Uterus (tissue), 4 donors: ENCODE results near the gene OTUB1. TPM values are rescaled to one million over a fixed set of nuclear protein-coding genes. Genes with fewer than 3 reads are reported as not detected.

Source experiments
- DNase-seq, 2 donors: peaks; one replicate each; pipeline ENCODE4 v3.0.0-alpha.2; 2019 to 2020
- H3K27ac ChIP-seq, 2 donors: fragments of 200-600 bp; sonication (generic); 1 replicate in 1 of 2; 2 replicates in 1 of 2; pipeline ENCODE4 v1.5.1; 2016 to 2018
- H3K27me3 ChIP-seq, 2 donors: fragments of 200-600 bp; sonication (generic); one replicate each; pipeline ENCODE4 v1.5.1; 2018 to 2019; ENCODE audit warnings: control low read depth in 1 of 2
- H3K36me3 ChIP-seq, 2 donors: fragments of 200-600 bp; sonication (generic); one replicate each; pipeline ENCODE4 v1.5.1; 2019; ENCODE audit warnings: control low read depth in 1 of 2
- H3K4me1 ChIP-seq, 2 donors: fragments of 200-600 bp; sonication (generic); one replicate each; pipeline ENCODE4 v1.5.1; 2018 to 2019; ENCODE audit warnings: control low read depth in 1 of 2
- H3K4me3 ChIP-seq, 2 donors: fragments of 200-600 bp; sonication (generic); 1 replicate in 1 of 2; 2 replicates in 1 of 2; pipeline ENCODE4 v1.5.1; 2018 to 2019; ENCODE audit warnings: mild to moderate bottlenecking in 1 of 2
- H3K9me3 ChIP-seq, 2 donors: fragments of 200-600 bp; sonication (generic); one replicate each; pipeline ENCODE4 v1.5.1; 2019; ENCODE audit warnings: control low read depth in 1 of 2
- CTCF ChIP-seq, 4 experiments: fragments of 200-600 bp in 2 of 4; fragments of 450-650 bp in 2 of 4; sonication (generic) in 2 of 4; IDR thresholded peaks; one replicate each; pipeline ENCODE4 v1.5.1; 2016 to 2019; ENCODE audit warnings: antibody characterized with exemption in 4 of 4, mild to moderate bottlenecking in 2 of 4, moderate library complexity in 1 of 4
- POLR2A ChIP-seq, 2 donors: fragments of 450-650 bp; IDR thresholded peaks; one replicate each; pipeline ENCODE4 v1.6.1; 2016; ENCODE audit warnings: antibody characterized with exemption in 2 of 2, mild to moderate bottlenecking in 1 of 2, moderate library complexity in 1 of 2
- intact Hi-C: fragments of 100-400 bp; cut with DNase I; formaldehyde crosslinking; loops from one replicate; pipeline ENCODE4 v1.15.1; 2023; ENCODE audit warnings: low total_unique reads
- total RNA-seq, 4 donors: library from RNA; depleted of rRNA in 3 of 4; stranded (reverse); fragments of >200 nt in 3 of 4; gene quantifications; one replicate each; pipeline versions ENCODE4 v1.1.0 to v1.2.4, GENCODE V29; 2014 to 2023
- donor health status: DM: yes; HTN: yes; CAD: no.

Gene OTUB1
- 10 to 100 TPM; 29.5 to 54.6 (median 45.8) TPM for total RNA-seq

- no peaks in the 10 kb centered on the region for H3K27me3 ChIP-seq
- intact Hi-C loops, result no loop called here
- peaks cover 0 to 7% of the 10 kb centered on the region in 2 donors for H3K4me1 ChIP-seq
- no peak for TF ChIP-seq CTCF (IDR thresholded peaks at IDR 0.05)
- peak; percentile 52 to 56 for TF ChIP-seq POLR2A (IDR thresholded peaks at IDR 0.05)
- peak within 1 kb of the TSS; percentile 78 to 86 for H3K27ac ChIP-seq
- no peaks in the 10 kb centered on the region for H3K36me3 ChIP-seq
- peak within 1 kb of the TSS; percentile 82 to 85 for H3K4me3 ChIP-seq
- no peaks in the 10 kb centered on the region for H3K9me3 ChIP-seq
- DNase-seq, result peak; percentile 87 to 89
Measured at GRCh38 chr11:63986156-63986931, at the start of gene OTUB1. Gene OTUB1 (plus strand): TSS chr11:63986438. CDS start chr11:63986457, 19 bp downstream.

GRCh38 chr11:63937713-63938478, 48.3 kb upstream of the OTUB1 start:
- TF ChIP-seq CTCF (IDR thresholded peaks at IDR 0.05) (no peak), POLR2A (IDR thresholded peaks at IDR 0.05) (no peak)
- no peak for DNase-seq
- intact Hi-C loops, result no loop called here
- Histone ChIP-seq H3K9me3 (no peaks in the 10 kb centered on the region), H3K36me3 (no peaks in the 10 kb centered on the region), H3K27me3 (no peaks in the 10 kb centered on the region), H3K4me1 (no peaks in the 10 kb centered on the region), H3K27ac (peak overlapping the region; percentile 60 to 70), H3K4me3 (peak overlapping the region; percentile 62 to 64)

GRCh38 chr11:63938479-63939396, 47.5 kb upstream of the OTUB1 start, which contains the start of gene NAA40:
Gene NAA40 (plus strand): TSS chr11:63939002. CDS start chr11:63939097, 95 bp downstream.
- H3K27me3 ChIP-seq, result no peaks in the 10 kb centered on the region
- DNase-seq, result peak; percentile 86
- intact Hi-C loops, result no loop called here
- no peaks in the 10 kb centered on the region for H3K36me3 ChIP-seq
- peak in 1 of 2 donors; percentile 22 for TF ChIP-seq POLR2A (IDR thresholded peaks at IDR 0.05)
- peak in 2 of 4 experiments; percentile 6 to 18 for TF ChIP-seq CTCF (IDR thresholded peaks at IDR 0.05)
- peak within 1 kb of the TSS; percentile 60 to 70 for H3K27ac ChIP-seq
- no peaks in the 10 kb centered on the region for H3K9me3 ChIP-seq
- H3K4me3 ChIP-seq, result peak within 1 kb of the TSS; percentile 62 to 64
- no peaks in the 10 kb centered on the region for H3K4me1 ChIP-seq

- no peak for DNase-seq
- no peaks in the 10 kb centered on the region for H3K4me1 ChIP-seq
- peak overlapping the region; percentile 62 to 64 for H3K4me3 ChIP-seq
- intact Hi-C loops, result no loop called here
- H3K27me3 ChIP-seq, result no peaks in the 10 kb centered on the region
- TF ChIP-seq POLR2A (IDR thresholded peaks at IDR 0.05) (no peak), CTCF (IDR thresholded peaks at IDR 0.05) (no peak)
- H3K36me3 ChIP-seq, result no peaks in the 10 kb centered on the region
- no peaks in the 10 kb centered on the region for H3K9me3 ChIP-seq
- peak overlapping the region; percentile 60 to 70 for H3K27ac ChIP-seq
Measured at GRCh38 chr11:63939397-63939891, 46.8 kb upstream of the OTUB1 start.
